SK-N-SH (cell line): Measurements from ENCODE around the gene TMEM114. TPM values are rescaled to one million over a fixed set of nuclear protein-coding genes. Genes with fewer than 3 reads are reported as not detected.

Experiments used
- CTCF ChIA-PET: fragments of 300-600, 350-600 bp; formaldehyde crosslinking; extraction: SDS; loops from one replicate; lab custom pipeline; 2021; lab: Yijun Ruan, JAX
- POLR2A ChIA-PET: fragments of 350-600 bp; sonication (Branson Sonifier 250); formaldehyde crosslinking; extraction: SDS; loops from one replicate; lab custom pipeline; 2020; ENCODE audit warnings: antibody characterized with exemption, inconsistent platforms; lab: Yijun Ruan, JAX
- DNase-seq: peaks from one replicate; pipeline ENCODE4 v3.0.0; 2012
- H2AFZ ChIP-seq: fragments of 200-600 bp; sonication (generic); 2 replicates; pipeline ENCODE4 v1.8.1; 2016; ENCODE audit warnings: antibody characterized with exemption, mild to moderate bottlenecking, low read depth
- H3F3A ChIP-seq: fragments of 200-600 bp; sonication (generic); replicated peaks from 2 replicates; pipeline ENCODE3; 2016; ENCODE audit warnings: antibody characterized with exemption, mild to moderate bottlenecking; ENCODE audit not compliant: insufficient read depth
- H3K27ac ChIP-seq, 2 experiments: fragments of 200-500 bp in 1 of 2; fragments of 200-600 bp in 1 of 2; sonication (Bioruptor generic) in 1 of 2; sonication (generic), shearing (Covaris generic) in 1 of 2; 2 replicates each; pipeline versions ENCODE4 v1.5.1 to v1.6.1; 2014 to 2016; ENCODE audit warnings: low read depth in 2 of 2, inconsistent platforms in 1 of 2, low read length in 1 of 2, mild to moderate bottlenecking in 1 of 2, mixed read lengths in 1 of 2
- H3K27me3 ChIP-seq: fragments of 200-600 bp; sonication (generic), shearing (Covaris generic); 2 replicates; pipeline ENCODE4 v1.6.1; 2016; ENCODE audit warnings: mixed run types; ENCODE audit not compliant: insufficient read depth
- H3K36me3 ChIP-seq, 2 experiments: fragments of 200-500 bp in 1 of 2; fragments of 200-600 bp in 1 of 2; sonication (Bioruptor generic) in 1 of 2; sonication (generic) in 1 of 2; replicated peaks in 1 of 2; 2 replicates each; pipeline versions ENCODE3 to v1.5.1; 2014 to 2016; ENCODE audit warnings: low read length in 1 of 2, mild to moderate bottlenecking in 1 of 2; ENCODE audit not compliant: insufficient read depth in 2 of 2, control insufficient read depth in 1 of 2
- H3K4me1 ChIP-seq, 2 experiments: fragments of 200-500 bp in 1 of 2; fragments of 200-600 bp in 1 of 2; sonication (Bioruptor generic) in 1 of 2; sonication (generic), shearing (Covaris generic) in 1 of 2; 2 replicates each; pipeline versions ENCODE4 v1.5.1 to v1.6.1; 2014 to 2016; ENCODE audit warnings: low read depth in 1 of 2, low read length in 1 of 2, mixed run types in 1 of 2; ENCODE audit not compliant: insufficient read depth in 2 of 2, control insufficient read depth in 1 of 2
- H3K4me2 ChIP-seq: fragments of 200-600 bp; sonication (generic), shearing (Covaris generic); 2 replicates; pipeline ENCODE4 v1.6.1; 2017; ENCODE audit warnings: mixed run types
- H3K4me3 ChIP-seq, 2 experiments: fragments of 200-500 bp in 1 of 2; fragments of 200-600 bp in 1 of 2; sonication (Bioruptor generic) in 1 of 2; sonication (generic), shearing (Covaris generic) in 1 of 2; 2 replicates each; pipeline versions ENCODE4 v1.5.1 to v1.8.1; 2014 to 2016; ENCODE audit warnings: low read depth in 2 of 2, inconsistent platforms in 1 of 2, low read length in 1 of 2, mild to moderate bottlenecking in 1 of 2, mixed read lengths in 1 of 2, moderate library complexity in 1 of 2
- H3K79me2 ChIP-seq: fragments of 200-600 bp; sonication (generic); 2 replicates; pipeline ENCODE4 v1.8.1; 2017; ENCODE audit warnings: mild to moderate bottlenecking; ENCODE audit not compliant: insufficient read depth
- H3K9ac ChIP-seq: fragments of 200-600 bp; sonication (generic); 2 replicates; pipeline ENCODE4 v1.6.1; 2017; ENCODE audit warnings: mixed run types
- H3K9me2 ChIP-seq: fragments of 200-600 bp; sonication (generic); 2 replicates; pipeline ENCODE4 v1.6.1; 2017; ENCODE audit warnings: mixed run types
- H3K9me3 ChIP-seq: fragments of 200-600 bp; sonication (generic); 2 replicates; pipeline ENCODE4 v1.6.1; 2017; ENCODE audit warnings: mixed run types, mild to moderate bottlenecking, moderate library complexity
- H4K20me1 ChIP-seq: fragments of 200-600 bp; sonication (generic); 2 replicates; pipeline ENCODE4 v1.6.1; 2017; ENCODE audit warnings: mild to moderate bottlenecking, mixed run types; ENCODE audit not compliant: insufficient read depth
- CTCF ChIP-seq: fragments of 200-600 bp; sonication (generic); IDR thresholded peaks from 2 replicates; pipeline ENCODE4 v1.6.1; 2017; ENCODE audit warnings: antibody characterized with exemption, mild to moderate bottlenecking, moderate library complexity
- ELF1 ChIP-seq: IDR thresholded peaks from 2 replicates; pipeline ENCODE4 v1.4.0; 2012
- FOSL2 ChIP-seq: IDR thresholded peaks from 2 replicates; pipeline ENCODE4 v1.4.0; 2012; ENCODE audit warnings: low read depth, mild to moderate bottlenecking, moderate library complexity, borderline replicate concordance
- GATA2 ChIP-seq: sonication (generic); formaldehyde crosslinking; IDR thresholded peaks from 2 replicates; pipeline ENCODE4 v1.5.0; 2020; ENCODE audit warnings: mild to moderate bottlenecking, missing genetic modification reagents
- IRF3 ChIP-seq: fragments of 150-350 bp; IDR thresholded peaks from 2 replicates; pipeline ENCODE4 v1.6.1; 2016; ENCODE audit warnings: mild to moderate bottlenecking, low read depth, low read length
- MAX ChIP-seq: IDR thresholded peaks from 2 replicates; pipeline ENCODE4 v1.4.0; 2012; ENCODE audit warnings: low read depth
- MXI1 ChIP-seq: IDR thresholded peaks from 2 replicates; pipeline ENCODE4 v1.6.1; 2012; ENCODE audit warnings: mild to moderate bottlenecking, low read depth, low read length, improper control_type of control experiment
- NFIC ChIP-seq: IDR thresholded peaks from 2 replicates; pipeline ENCODE4 v1.4.0; 2012; ENCODE audit warnings: borderline replicate concordance
- PBX3 ChIP-seq: IDR thresholded peaks from 2 replicates; pipeline ENCODE4; 2012
- RAD21 ChIP-seq: IDR thresholded peaks from 2 replicates; pipeline ENCODE4 v1.6.1; 2012; ENCODE audit warnings: mild to moderate bottlenecking, low read length
- REST ChIP-seq: IDR thresholded peaks from 2 replicates; pipeline ENCODE4 v1.6.1; 2012; ENCODE audit warnings: mild to moderate bottlenecking, low read depth, low read length, moderate library complexity
- RXRA ChIP-seq: IDR thresholded peaks from 2 replicates; pipeline ENCODE4 v1.4.0; 2012; ENCODE audit warnings: low read depth, mild to moderate bottlenecking, borderline replicate concordance
- TAF1 ChIP-seq: IDR thresholded peaks from 2 replicates; pipeline ENCODE4 v1.6.1; 2012; ENCODE audit warnings: low read depth, mild to moderate bottlenecking, low read length, moderate library complexity, borderline replicate concordance
- TCF12 ChIP-seq: IDR thresholded peaks from 2 replicates; pipeline ENCODE4 v1.4.0; 2012
- TEAD4 ChIP-seq: IDR thresholded peaks from 2 replicates; pipeline ENCODE4 v1.4.0; 2012; ENCODE audit warnings: mild to moderate bottlenecking, borderline replicate concordance; ENCODE audit not compliant: insufficient read depth
- USF1 ChIP-seq: IDR thresholded peaks from 2 replicates; pipeline ENCODE4 v1.4.0; 2012; ENCODE audit warnings: low read depth, borderline replicate concordance
- USF2 ChIP-seq: fragments of 150-350 bp; IDR thresholded peaks from 2 replicates; pipeline ENCODE4 v1.6.1; 2017; ENCODE audit warnings: antibody characterized with exemption, low read length, low read depth, borderline replicate concordance
- YY1 ChIP-seq: IDR thresholded peaks from 2 replicates; pipeline ENCODE4 v1.4.0; 2012; ENCODE audit warnings: low read depth, mild to moderate bottlenecking
- WGBS: methylation state at CpG from one replicate; pipeline ENCODE4 v1.1.6; 2017; ENCODE audit warnings: low lambda C conversion rate; 5-methylcytosine and 5-hydroxymethylcytosine counted together
- polyA plus RNA-seq, 3 experiments: library from polyadenylated mRNA; depleted of rRNA; stranded (reverse); fragments of >200 nt; gene quantifications; 2 replicates each; pipeline ENCODE4 v1.2.3, GENCODE V29; 2012

TMEM114 gene
- polyA plus RNA-seq, 1 of the 3 experiments (the other 2 are of a cell fraction) = not detected

GRCh38 chr16:8595783-8596182, 5.5 kb upstream of the TMEM114 start:
- CTCF ChIA-PET = interaction anchor here (0.8 to 1.2 kb wide), 4 partner anchors 10 to 273 kb away, joined by 3 to 4 read pairs (median 3); partner anchors contain the start of gene CARHSP1

More at GRCh38 chr16:8595783-8596182, 5.5 kb upstream of the TMEM114 start:
- H3K9ac ChIP-seq = no peak overlapping the region
- H3F3A ChIP-seq = no peaks in the 10 kb centered on the region
- no peak overlapping the region for H3K27ac ChIP-seq
- H3K36me3 ChIP-seq = no peaks in the 10 kb centered on the region
- POLR2A ChIA-PET = no interaction called here
- DNase-seq = no peak
- H2AFZ ChIP-seq = no peak overlapping the region
- H3K27me3 ChIP-seq = peaks cover under 1% of the 10 kb centered on the region; the same call in 1 of the 2 replicates
- 44% methylated on average over 5 of the region's 5 CpGs for WGBS
- no peaks in the 10 kb centered on the region for H4K20me1 ChIP-seq
- no peak overlapping the region for H3K4me3 ChIP-seq
- no peaks in the 10 kb centered on the region for H3K9me3 ChIP-seq
- H3K4me2 ChIP-seq = no peak overlapping the region
- H3K79me2 ChIP-seq = no peaks in the 10 kb centered on the region
- H3K4me1 ChIP-seq = no peaks in the 10 kb centered on the region
- no peaks in the 10 kb centered on the region for H3K9me2 ChIP-seq
- TF ChIP-seq CTCF (no peak), FOSL2 (no peak), RAD21 (no peak), TAF1 (no peak), NFIC (no peak), USF1 (no peak), MAX (no peak), MXI1 (no peak), RXRA (no peak), TEAD4 (no peak), GATA2 (no peak), IRF3 (no peak), USF2 (no peak), PBX3 (no peak), YY1 (no peak), ELF1 (no peak), REST (no peak), TCF12 (no peak)
